Astrocyte (in vitro differentiated cells and primary cell): Measurements from ENCODE around the gene RPL5. TPM values are rescaled to one million over a fixed set of nuclear protein-coding genes. Genes with fewer than 3 reads are reported as not detected.
A peak's percentile ranks its signal among the peaks of the same experiment; 100 is the strongest.

Source experiments
- DNase-seq: peaks from one replicate; pipeline ENCODE4 v3.0.0-alpha.2; 2010; ENCODE audit warnings: low read depth
- FAIRE-seq: peaks from 2 replicates; lab custom pipeline; 2011; peaks lifted over from hg19 to GRCh38; lab: Jason Lieb, UNC
- H2AFZ ChIP-seq: 2 replicates; pipeline ENCODE4 v1.6.0; 2012; ENCODE audit warnings: low read depth, low read length, inconsistent platforms
- H3K27ac ChIP-seq: 2 replicates; pipeline ENCODE4 v1.5.1; 2011; ENCODE audit warnings: low read depth, low read length, inconsistent platforms
- H3K27me3 ChIP-seq: 2 replicates; pipeline ENCODE4 v1.6.0; 2011; ENCODE audit warnings: low read length, inconsistent platforms; ENCODE audit not compliant: insufficient read depth
- H3K36me3 ChIP-seq: 2 replicates; pipeline ENCODE4 v1.5.1; 2011; ENCODE audit warnings: low read length, inconsistent platforms; ENCODE audit not compliant: insufficient read depth
- H3K4me1 ChIP-seq: 2 replicates; pipeline ENCODE4 v1.5.1; 2011; ENCODE audit warnings: low read length, inconsistent platforms; ENCODE audit not compliant: insufficient read depth
- H3K4me2 ChIP-seq: 2 replicates; pipeline ENCODE4 v1.6.0; 2012; ENCODE audit warnings: low read length, inconsistent platforms
- H3K4me3 ChIP-seq: 2 replicates; pipeline ENCODE4 v1.5.1; 2011; ENCODE audit warnings: low read depth, mild to moderate bottlenecking, low read length, inconsistent platforms; ENCODE audit not compliant: insufficient read depth
- H3K79me2 ChIP-seq: 2 replicates; pipeline ENCODE4 v1.6.0; 2012; ENCODE audit warnings: mild to moderate bottlenecking, low read length, inconsistent platforms; ENCODE audit not compliant: insufficient read depth
- H3K9ac ChIP-seq: 2 replicates; pipeline ENCODE4 v1.6.0; 2012; ENCODE audit warnings: mild to moderate bottlenecking, low read length, inconsistent platforms
- H3K9me3 ChIP-seq: 2 replicates; pipeline ENCODE4 v1.5.1; 2012; ENCODE audit warnings: low read depth, mild to moderate bottlenecking, low read length, inconsistent platforms; ENCODE audit not compliant: insufficient read depth
- H4K20me1 ChIP-seq: 2 replicates; pipeline ENCODE4 v1.6.0; 2012; ENCODE audit warnings: low read length, inconsistent platforms; ENCODE audit not compliant: insufficient read depth
- H3K27ac Mint-ChIP-seq: one replicate; pipeline ENCODE4 v1.8.0; 2021; ENCODE audit warnings: mild to moderate bottlenecking, mixed read lengths; ENCODE audit not compliant: unreplicated experiment
- H3K27me3 Mint-ChIP-seq: one replicate; pipeline ENCODE4 v1.8.0; 2021; ENCODE audit warnings: low read depth, mixed read lengths; ENCODE audit not compliant: unreplicated experiment
- H3K36me3 Mint-ChIP-seq: one replicate; pipeline ENCODE4 v1.8.0; 2021; ENCODE audit warnings: low read depth, mixed read lengths; ENCODE audit not compliant: unreplicated experiment
- H3K4me1 Mint-ChIP-seq: one replicate; pipeline ENCODE4 v1.8.0; 2021; ENCODE audit warnings: low read depth, mixed read lengths; ENCODE audit not compliant: unreplicated experiment
- H3K4me3 Mint-ChIP-seq: one replicate; pipeline ENCODE4 v1.8.0; 2021; ENCODE audit warnings: mild to moderate bottlenecking, moderate library complexity, mixed read lengths; ENCODE audit not compliant: unreplicated experiment
- H3K9me3 Mint-ChIP-seq: one replicate; pipeline ENCODE4 v1.8.0; 2021; ENCODE audit warnings: mild to moderate bottlenecking, mixed read lengths; ENCODE audit not compliant: unreplicated experiment
- EZH2 ChIP-seq: IDR thresholded peaks from 2 replicates; pipeline ENCODE4 v1.6.1; 2012; ENCODE audit warnings: mild to moderate bottlenecking, low read length, inconsistent platforms; ENCODE audit not compliant: insufficient read depth
- total RNA-seq: library from RNA; stranded (reverse); gene quantifications from 2 replicates; pipeline ENCODE4 v1.2.1, GENCODE V29; 2021
- TF ChIP-seq, protein P1 (sequence below): IDR thresholded peaks from 2 replicates; pipeline ENCODE4 v1.5.1; 2011; ENCODE audit warnings: low read depth, mild to moderate bottlenecking, inconsistent platforms, low read length, moderate library complexity; ENCODE audit not compliant: insufficient read depth

RPL5 gene
- total RNA-seq, 1 donor from 2014 or later, result 846 TPM

DNA sequence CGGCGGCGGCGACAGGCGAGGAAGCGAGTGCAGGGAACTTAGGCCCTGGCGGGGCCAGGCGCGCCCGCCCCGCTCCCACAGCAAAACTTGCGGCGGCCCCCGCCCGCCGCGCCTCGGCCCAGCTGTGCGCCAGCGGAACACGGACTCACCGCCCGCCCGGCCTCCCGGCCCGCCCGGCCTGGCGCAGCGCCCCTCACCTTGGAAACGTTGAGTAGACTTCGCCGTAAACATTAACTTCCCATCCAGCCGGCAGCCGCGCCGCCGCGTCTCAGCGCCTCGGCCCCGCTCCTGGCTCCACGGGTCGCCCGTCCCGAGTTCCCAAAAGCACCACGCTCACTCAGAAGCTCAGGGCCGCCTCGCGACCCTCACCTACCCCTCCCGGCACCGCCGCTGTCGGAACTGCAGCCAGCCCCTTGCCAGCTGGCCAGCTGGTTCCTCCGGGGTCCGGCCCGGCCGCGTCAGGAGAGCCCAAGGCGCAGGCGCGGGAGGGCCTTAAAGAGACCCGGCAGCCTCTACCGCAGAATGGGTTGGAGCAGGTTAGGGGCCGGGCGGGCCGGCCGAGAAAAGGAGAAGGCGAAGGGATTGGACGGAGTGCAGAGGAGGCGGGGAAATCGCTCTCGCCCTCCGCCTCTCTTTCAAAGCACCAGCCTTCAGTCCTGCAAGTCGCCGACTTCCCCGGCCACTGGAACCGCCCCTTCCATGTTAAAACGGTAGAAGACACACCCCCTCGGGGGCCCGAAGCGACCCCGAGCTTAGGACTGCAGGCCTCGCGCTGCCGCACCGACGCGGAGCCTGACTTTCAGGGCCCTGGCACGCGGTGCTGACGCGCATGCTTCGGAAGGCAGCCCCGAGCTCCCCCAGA is 47.0 kb upstream of the RPL5 start, which contains the start of gene EVI5:
Gene EVI5, minus strand, starts transcription at position 470 of the 862 bp plus-strand sequence. CDS start 48,562 bp downstream, outside the sequence.
- DNase-seq, result peak; percentile 95
- peaks cover 43% of the 10 kb centered on the region for H3K79me2 ChIP-seq
- H3K27ac Mint-ChIP-seq, result peak within 1 kb of the TSS; percentile 91
- H3K27ac ChIP-seq, result peak within 1 kb of the TSS; percentile 93
- peak within 1 kb of the TSS; percentile 94 for H3K9ac ChIP-seq
- H3K4me1 Mint-ChIP-seq, result peaks cover 7% of the 10 kb centered on the region
- H3K9me3 Mint-ChIP-seq, result no peaks in the 10 kb centered on the region
- TF ChIP-seq, protein P1, sequence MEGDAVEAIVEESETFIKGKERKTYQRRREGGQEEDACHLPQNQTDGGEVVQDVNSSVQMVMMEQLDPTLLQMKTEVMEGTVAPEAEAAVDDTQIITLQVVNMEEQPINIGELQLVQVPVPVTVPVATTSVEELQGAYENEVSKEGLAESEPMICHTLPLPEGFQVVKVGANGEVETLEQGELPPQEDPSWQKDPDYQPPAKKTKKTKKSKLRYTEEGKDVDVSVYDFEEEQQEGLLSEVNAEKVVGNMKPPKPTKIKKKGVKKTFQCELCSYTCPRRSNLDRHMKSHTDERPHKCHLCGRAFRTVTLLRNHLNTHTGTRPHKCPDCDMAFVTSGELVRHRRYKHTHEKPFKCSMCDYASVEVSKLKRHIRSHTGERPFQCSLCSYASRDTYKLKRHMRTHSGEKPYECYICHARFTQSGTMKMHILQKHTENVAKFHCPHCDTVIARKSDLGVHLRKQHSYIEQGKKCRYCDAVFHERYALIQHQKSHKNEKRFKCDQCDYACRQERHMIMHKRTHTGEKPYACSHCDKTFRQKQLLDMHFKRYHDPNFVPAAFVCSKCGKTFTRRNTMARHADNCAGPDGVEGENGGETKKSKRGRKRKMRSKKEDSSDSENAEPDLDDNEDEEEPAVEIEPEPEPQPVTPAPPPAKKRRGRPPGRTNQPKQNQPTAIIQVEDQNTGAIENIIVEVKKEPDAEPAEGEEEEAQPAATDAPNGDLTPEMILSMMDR, result no peak
- TF ChIP-seq EZH2, result no peak
- no peaks in the 10 kb centered on the region for H3K4me1 ChIP-seq
- H3K4me3 Mint-ChIP-seq, result peak within 1 kb of the TSS; percentile 93
- H3K4me3 ChIP-seq, result peak within 1 kb of the TSS; percentile 94
- H2AFZ ChIP-seq, result peak within 1 kb of the TSS; percentile 96
- H3K36me3 ChIP-seq, result no peaks in the 10 kb centered on the region
- H3K36me3 Mint-ChIP-seq, result peaks cover 2% of the 10 kb centered on the region
- H3K9me3 ChIP-seq, result no peaks in the 10 kb centered on the region
- H3K27me3 Mint-ChIP-seq, result no peaks in the 10 kb centered on the region
- H4K20me1 ChIP-seq, result peaks cover 37% of the 10 kb centered on the region
- peak within 1 kb of the TSS; percentile 99 for H3K4me2 ChIP-seq
- FAIRE-seq, result no peak
- H3K27me3 ChIP-seq, result no peaks in the 10 kb centered on the region

DNA sequence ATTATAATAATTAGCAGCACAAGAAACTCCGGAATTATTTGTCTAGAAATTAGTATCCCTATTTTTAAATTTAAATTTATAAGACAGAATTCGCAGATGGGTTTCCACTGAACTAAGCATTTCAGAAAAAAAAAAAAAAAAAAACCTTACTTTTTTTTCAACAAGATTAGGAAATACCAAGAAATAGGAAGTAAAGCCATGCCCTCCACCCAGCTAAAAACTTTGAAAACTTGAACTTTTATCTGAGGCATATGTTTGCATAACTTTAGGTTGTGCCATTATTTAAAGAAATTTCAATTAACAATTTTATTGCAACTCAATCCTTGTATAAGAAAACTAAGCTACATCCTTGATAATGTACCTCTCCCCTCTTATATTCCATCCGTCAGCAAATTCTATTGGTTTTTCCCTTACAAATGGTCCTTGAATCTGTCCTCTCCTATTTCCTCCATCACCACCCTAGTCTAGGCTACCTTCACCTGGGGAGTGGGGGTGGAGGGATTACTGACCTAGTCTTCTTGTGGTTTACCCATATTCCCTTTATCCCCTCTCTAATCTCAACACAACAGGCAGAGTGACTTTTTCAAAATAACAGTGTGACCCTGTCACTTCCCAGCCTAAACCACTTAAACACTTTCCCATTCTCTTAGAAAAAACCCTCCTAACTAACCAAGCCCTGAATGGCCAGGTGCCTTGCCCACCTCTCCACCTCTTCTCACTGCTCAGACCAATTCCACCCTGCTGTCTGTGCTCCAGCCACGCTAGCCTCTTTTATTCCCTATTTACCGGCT is 45.5 kb upstream of the RPL5 start:
- no peaks in the 10 kb centered on the region for H3K27me3 Mint-ChIP-seq
- peak overlapping the region; percentile 89 for H3K4me3 Mint-ChIP-seq
- H2AFZ ChIP-seq, result no peak overlapping the region
- FAIRE-seq (no peak), DNase-seq (no peak)
- peaks cover 2% of the 10 kb centered on the region for H3K36me3 Mint-ChIP-seq
- H3K9ac ChIP-seq, result no peak overlapping the region
- no peaks in the 10 kb centered on the region for H3K4me1 ChIP-seq
- H3K9me3 Mint-ChIP-seq, result no peaks in the 10 kb centered on the region
- H3K4me2 ChIP-seq, result no peak overlapping the region
- H3K79me2 ChIP-seq, result peaks cover 31% of the 10 kb centered on the region
- TF ChIP-seq, protein P1, result no peak
- peaks cover 25% of the 10 kb centered on the region for H4K20me1 ChIP-seq
- no peak overlapping the region for H3K27ac ChIP-seq
- H3K27me3 ChIP-seq, result no peaks in the 10 kb centered on the region
- no peaks in the 10 kb centered on the region for H3K9me3 ChIP-seq
- no peak overlapping the region for H3K4me3 ChIP-seq
- no peaks in the 10 kb centered on the region for H3K36me3 ChIP-seq
- peaks cover 7% of the 10 kb centered on the region for H3K4me1 Mint-ChIP-seq
- H3K27ac Mint-ChIP-seq, result peak overlapping the region; percentile 48
